A549 treated with Hydrocortisone at 1 μM for 4 hours (cell line): Measurements from ENCODE around the gene PHYHD1. TPM values are rescaled to one million over a fixed set of nuclear protein-coding genes. Genes with fewer than 3 reads are reported as not detected.

ENCODE experiments used
- total RNA-seq: library from RNA; stranded (reverse); fragments of 200-300 nt; extraction: Qiagen RNA extraction; gene quantifications from 5 replicates; pipeline ENCODE4 v1.2.3, GENCODE V29; 2022

The PHYHD1 gene
- total RNA-seq: 0.22 to 0.27 TPM (median 0.24 TPM) in 4 of 5 replicates, not detected in the other

GRCh38 chr9:128920381-128921058 lies at the start of gene PHYHD1:
TSS of gene PHYHD1 (plus strand) at chr9:128920982. CDS start at chr9:128922324, 1,342 bp downstream.

GRCh38 chr9:128881884-128882676 lies 38.7 kb upstream of the PHYHD1 start, which contains the start of the genes KYAT1 and LRRC8A:
TSS of gene KYAT1 (minus strand) at chr9:128881950. CDS start at chr9:128845405, 36,545 bp downstream.
TSS of gene LRRC8A (plus strand) at chr9:128882133. CDS start at chr9:128907165, 25,032 bp downstream.

DNA sequence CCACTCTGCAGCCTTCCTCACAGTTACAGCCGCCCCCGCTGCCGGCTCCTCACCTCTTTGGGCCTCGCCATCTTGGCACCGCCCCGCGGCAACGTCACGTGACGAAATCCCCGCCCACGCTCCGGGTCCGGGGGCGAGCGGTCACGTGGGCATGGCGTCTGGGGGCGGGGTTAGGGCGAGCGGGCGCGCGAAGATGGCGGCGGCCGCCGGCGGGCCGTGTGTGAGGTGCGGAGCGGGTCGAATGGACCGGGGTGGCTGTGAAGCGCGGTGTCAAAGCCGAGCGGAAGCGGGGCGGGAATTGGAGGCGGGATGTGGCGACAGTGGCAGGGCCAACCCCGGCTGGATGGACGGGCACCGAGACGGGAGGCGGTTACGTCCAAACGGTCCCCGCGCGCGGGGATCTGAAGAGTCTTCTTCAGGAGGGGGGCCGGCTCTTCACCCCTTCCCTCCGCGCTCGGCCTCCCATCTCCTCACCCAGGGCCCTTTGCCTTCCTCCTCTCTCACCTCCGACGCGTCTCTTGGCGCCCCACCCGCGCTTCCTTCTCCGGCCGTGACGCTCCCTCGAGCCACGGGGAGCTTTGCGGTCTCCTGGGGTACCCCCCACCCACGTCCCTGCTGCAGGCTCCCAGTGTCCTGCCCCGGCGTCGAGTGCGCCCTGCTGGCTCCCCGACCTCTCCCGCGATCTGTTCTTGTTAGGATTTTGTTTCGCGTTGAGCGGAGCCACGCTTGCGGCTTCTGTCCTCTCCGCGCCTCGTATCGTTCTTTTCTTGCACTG lies 26.9 kb downstream of the PHYHD1 start, which contains the start of the genes DOLK and NUP188:
Gene DOLK (minus strand): TSS at position 77 of the 775 bp plus-strand sequence. CDS start 300 bp downstream, outside the sequence.
Gene NUP188 (plus strand): TSS at position 173 of the 775 bp plus-strand sequence. CDS start 21 bp downstream, at position 194.

Other genes with a start within 250 kb of the PHYHD1 start
- 367 to 533 TPM (median 408 TPM) in 5 replicates for gene SET, start 231.8 kb upstream of the PHYHD1 start, total RNA-seq
- 14.4 to 17.5 TPM (median 16.3 TPM) in 5 replicates for gene PKN3, start 218.5 kb upstream of the PHYHD1 start, total RNA-seq
- gene ZDHHC12, start 196.9 kb upstream of the PHYHD1 start, total RNA-seq: 66.7 to 93.4 TPM (median 90.6 TPM) in 5 replicates
- gene ZER1, start 149.1 kb upstream of the PHYHD1 start, total RNA-seq: 14.0 to 15.9 TPM (median 15.1 TPM) in 5 replicates
- 20.7 to 24.8 TPM (median 21.3 TPM) in 5 replicates for gene TBC1D13, start 133.7 kb upstream of the PHYHD1 start, total RNA-seq
- gene ENDOG, start 102.5 kb upstream of the PHYHD1 start, total RNA-seq: 16.0 to 34.5 TPM (median 34.2 TPM) in 5 replicates
- 22.0 to 47.4 TPM (median 45.3 TPM) in 5 replicates for gene SPOUT1, start 91.2 kb upstream of the PHYHD1 start, total RNA-seq
- 10.0 to 13.9 TPM (median 13.5 TPM) in 5 replicates for gene KYAT1, start 39.0 kb upstream of the PHYHD1 start, total RNA-seq
- gene LRRC8A, start 38.8 kb upstream of the PHYHD1 start, total RNA-seq: 114 to 133 TPM (median 130 TPM) in 5 replicates
- gene DOLK, start 26.6 kb downstream of the PHYHD1 start, total RNA-seq: 38.2 to 39.9 TPM (median 39.7 TPM) in 5 replicates
- gene NUP188, start 26.7 kb downstream of the PHYHD1 start, total RNA-seq: 38.4 to 46.2 TPM (median 40.7 TPM) in 5 replicates
- 38.6 to 51.7 TPM (median 47.6 TPM) in 5 replicates for gene SH3GLB2, start 107.3 kb downstream of the PHYHD1 start, total RNA-seq
- 12.9 to 17.6 TPM (median 15.6 TPM) in 5 replicates for gene MIGA2, start 115.6 kb downstream of the PHYHD1 start, total RNA-seq
- 18.1 to 20.7 TPM (median 19.7 TPM) in 5 replicates for gene DOLPP1, start 160.1 kb downstream of the PHYHD1 start, total RNA-seq
- 25.6 to 30.5 TPM (median 29.4 TPM) in 5 replicates for gene CRAT, start 189.8 kb downstream of the PHYHD1 start, total RNA-seq
- 120 to 138 TPM (median 130 TPM) in 5 replicates for gene PTPA, start 190.4 kb downstream of the PHYHD1 start, total RNA-seq